Erythroblast (primary cell): ENCODE data around the gene MRPS5.

Experiments
- GATA1 ChIP-seq: IDR thresholded peaks from 2 replicates; pipeline ENCODE4 v1.6.1; 2011; ENCODE audit warnings: low read depth, mild to moderate bottlenecking, control low read depth, low read length, moderate library complexity
- POLR2A ChIP-seq: IDR thresholded peaks from 2 replicates; pipeline ENCODE4 v1.6.1; 2011; ENCODE audit warnings: mild to moderate bottlenecking, low read length

DNA sequence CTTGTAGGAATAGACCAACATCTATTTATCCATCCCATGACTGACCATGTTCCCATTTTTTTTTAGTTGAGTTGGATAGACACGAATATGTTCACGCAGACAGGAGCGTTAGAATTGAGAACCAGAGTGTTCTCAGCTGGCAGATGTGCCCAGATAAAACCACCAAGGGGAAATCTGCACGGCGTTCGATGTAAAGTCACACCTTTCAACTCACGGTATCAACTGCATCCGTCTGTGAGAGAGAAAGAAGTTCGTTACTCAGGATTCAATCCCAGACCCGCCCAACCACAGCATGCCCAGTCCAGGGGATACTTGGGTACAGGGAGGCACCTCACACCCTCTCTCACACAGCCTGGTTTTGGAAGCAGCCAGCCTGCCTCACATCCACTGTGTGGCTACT is 70.0 kb downstream of the MRPS5 start:
- TF ChIP-seq POLR2A (no peak), GATA1 (no peak)
